ENCODE data around the gene TAS2R30.

TAS2R30 gene

DNA sequence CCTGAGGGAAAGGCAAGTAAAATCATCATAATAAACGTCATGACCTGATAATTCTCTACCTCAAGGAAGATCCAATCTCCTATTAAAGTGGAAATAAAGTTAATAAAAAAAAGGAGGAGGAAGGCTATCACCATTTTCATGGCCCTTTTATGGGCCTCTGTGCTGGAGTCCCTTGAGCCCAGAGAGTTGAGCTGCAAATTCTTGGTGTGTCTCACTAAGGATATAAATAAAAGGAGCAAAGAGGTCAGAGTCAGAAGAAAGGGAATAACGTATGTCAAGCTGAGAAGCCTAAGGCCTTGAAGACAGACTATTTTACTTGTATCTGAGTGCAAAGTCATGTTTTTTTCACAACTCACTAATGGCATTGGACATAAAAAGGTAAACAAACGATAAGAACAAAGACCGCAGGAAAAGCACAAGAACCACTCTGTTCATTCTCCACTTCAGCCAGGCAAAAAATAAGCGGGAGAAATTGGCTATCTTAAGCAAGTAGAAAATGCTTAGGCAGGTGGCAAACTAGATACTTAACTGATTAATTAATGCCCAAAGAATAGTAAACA is 24.5 kb upstream of the TAS2R30 start:
- DNase-seq (ENCODE audit: low read depth) = no peak
- Histone ChIP-seq H3K27me3 (replicated peaks; ENCODE audit: control insufficient read depth, insufficient read depth, low read length) (no peaks in the 10 kb centered on the region), H3K9me3 (ENCODE audit: control insufficient read depth, low read length) (no peaks in the 10 kb centered on the region), H3K4me3 (ENCODE audit: low read length) (no peak overlapping the region), H3K36me3 (ENCODE audit: control insufficient read depth, insufficient read depth, low read length, severe bottlenecking) (peaks cover 4% of the 10 kb centered on the region), H3K4me1 (ENCODE audit: control insufficient read depth, insufficient read depth, low read length) (no peaks in the 10 kb centered on the region), H3K9ac (ENCODE audit: low read length) (no peak overlapping the region)

DNA sequence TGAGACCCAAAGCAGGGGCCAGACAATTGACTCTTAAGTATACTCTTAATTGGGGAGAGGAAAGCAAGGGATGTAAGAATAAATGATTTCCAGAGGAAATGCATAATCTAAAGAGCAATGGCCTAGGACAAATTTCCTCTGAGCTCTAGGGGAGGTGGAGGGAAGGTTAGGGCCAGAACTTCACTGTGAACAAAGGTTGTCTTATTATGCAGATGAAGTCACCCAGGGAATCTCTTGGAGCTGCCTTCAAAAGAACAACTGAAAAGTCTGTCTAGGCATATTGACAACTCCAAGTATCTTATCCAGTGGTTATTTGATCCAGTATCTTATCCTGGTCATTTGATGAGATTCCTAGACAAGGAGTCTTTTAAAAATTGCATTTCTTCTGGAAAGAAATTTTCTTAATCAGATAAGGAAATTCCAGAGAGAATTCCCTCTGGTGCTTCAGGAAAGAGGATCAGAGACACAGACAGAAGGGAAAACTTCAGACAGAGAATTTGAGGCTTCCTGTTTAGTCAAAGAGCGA is 20.0 kb upstream of the TAS2R30 start:
- Histone ChIP-seq H3K4me3 (ENCODE audit: low read length) (no peak overlapping the region), H3K36me3 (ENCODE audit: control insufficient read depth, insufficient read depth, low read length, severe bottlenecking) (no peaks in the 10 kb centered on the region), H3K9me3 (ENCODE audit: control insufficient read depth, low read length) (no peaks in the 10 kb centered on the region), H3K27me3 (replicated peaks; ENCODE audit: control insufficient read depth, insufficient read depth, low read length) (no peaks in the 10 kb centered on the region), H3K9ac (ENCODE audit: low read length) (no peak overlapping the region), H3K4me1 (ENCODE audit: control insufficient read depth, insufficient read depth, low read length) (no peaks in the 10 kb centered on the region)
- DNase-seq (ENCODE audit: low read depth) = no peak

GRCh38 chr12:11152725-11153124 is 18.3 kb upstream of the TAS2R30 start:
- Histone ChIP-seq H3K9me3 (ENCODE audit: control insufficient read depth, low read length) (no peaks in the 10 kb centered on the region), H3K4me3 (ENCODE audit: low read length) (no peak overlapping the region), H3K36me3 (ENCODE audit: control insufficient read depth, insufficient read depth, low read length, severe bottlenecking) (no peaks in the 10 kb centered on the region), H3K9ac (ENCODE audit: low read length) (no peak overlapping the region), H3K27me3 (replicated peaks; ENCODE audit: control insufficient read depth, insufficient read depth, low read length) (no peaks in the 10 kb centered on the region), H3K4me1 (ENCODE audit: control insufficient read depth, insufficient read depth, low read length) (no peaks in the 10 kb centered on the region)
- no peak for DNase-seq (ENCODE audit: low read depth)

DNA sequence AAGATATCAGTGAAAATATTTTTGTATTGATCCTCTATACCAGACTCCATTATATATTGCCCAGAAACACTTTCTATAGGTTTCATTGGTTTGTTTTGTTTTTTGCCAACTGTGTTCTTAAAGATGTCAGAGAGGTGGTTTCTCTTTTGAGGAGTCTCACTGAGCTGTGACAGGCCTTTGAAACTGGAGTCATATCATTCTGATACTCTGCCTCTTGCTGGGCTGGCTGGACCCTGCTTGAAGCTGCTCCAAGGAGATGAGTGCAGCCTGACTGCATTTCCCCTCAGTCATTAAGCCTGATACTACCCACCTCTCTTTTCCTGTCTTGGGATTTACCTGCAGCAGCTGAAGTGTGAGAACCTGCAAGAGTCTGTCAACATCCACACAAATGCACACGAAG is 16.4 kb upstream of the TAS2R30 start:
- no peak overlapping the region for H3K9ac ChIP-seq (ENCODE audit: low read length)
- H3K9me3 ChIP-seq (ENCODE audit: control insufficient read depth, low read length) = no peaks in the 10 kb centered on the region
- no peak for DNase-seq (ENCODE audit: low read depth)
- no peaks in the 10 kb centered on the region for H3K36me3 ChIP-seq (ENCODE audit: control insufficient read depth, insufficient read depth, low read length, severe bottlenecking)
- no peaks in the 10 kb centered on the region for H3K4me1 ChIP-seq (ENCODE audit: control insufficient read depth, insufficient read depth, low read length)
- no peaks in the 10 kb centered on the region for H3K27me3 ChIP-seq (replicated peaks; ENCODE audit: control insufficient read depth, insufficient read depth, low read length)
- no peak overlapping the region for H3K4me3 ChIP-seq (ENCODE audit: low read length)

- H3K36me3 ChIP-seq (ENCODE audit: control insufficient read depth, insufficient read depth, low read length, severe bottlenecking) = no peaks in the 10 kb centered on the region
- H3K9me3 ChIP-seq (ENCODE audit: control insufficient read depth, low read length) = no peaks in the 10 kb centered on the region
- no peak overlapping the region for H3K9ac ChIP-seq (ENCODE audit: low read length)
- H3K4me3 ChIP-seq (ENCODE audit: low read length) = no peak overlapping the region
- H3K4me1 ChIP-seq (ENCODE audit: control insufficient read depth, insufficient read depth, low read length) = no peaks in the 10 kb centered on the region
- H3K27me3 ChIP-seq (replicated peaks; ENCODE audit: control insufficient read depth, insufficient read depth, low read length) = no peaks in the 10 kb centered on the region
- no peak for DNase-seq (ENCODE audit: low read depth)
Measured at GRCh38 chr12:11147420-11147819, 13.0 kb upstream of the TAS2R30 start.

GRCh38 chr12:11144297-11144696 is 9.9 kb upstream of the TAS2R30 start:
- Histone ChIP-seq H3K9me3 (ENCODE audit: control insufficient read depth, low read length) (no peaks in the 10 kb centered on the region), H3K36me3 (ENCODE audit: control insufficient read depth, insufficient read depth, low read length, severe bottlenecking) (peaks cover 9% of the 10 kb centered on the region), H3K4me3 (ENCODE audit: low read length) (no peak overlapping the region), H3K4me1 (ENCODE audit: control insufficient read depth, insufficient read depth, low read length) (no peaks in the 10 kb centered on the region), H3K9ac (ENCODE audit: low read length) (no peak overlapping the region), H3K27me3 (replicated peaks; ENCODE audit: control insufficient read depth, insufficient read depth, low read length) (no peaks in the 10 kb centered on the region)
- no peak for DNase-seq (ENCODE audit: low read depth)

DNA sequence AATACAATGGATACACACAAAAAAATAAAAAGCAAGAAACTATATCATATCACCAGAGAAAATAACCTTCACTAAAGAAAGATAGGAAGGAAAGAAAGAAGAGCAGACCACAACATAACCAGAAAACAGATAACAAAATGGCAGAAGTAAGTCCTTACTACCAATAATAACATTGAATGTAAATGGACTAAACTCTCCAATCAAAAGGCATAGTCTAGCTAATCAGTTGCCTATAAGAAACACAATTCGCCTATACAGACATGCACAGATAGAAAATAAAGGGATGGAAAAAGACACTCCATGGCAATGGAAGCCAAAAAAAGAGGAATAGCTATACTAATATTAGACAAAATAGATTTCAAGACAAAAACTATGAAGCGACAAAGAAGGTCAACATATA is 8.9 kb upstream of the TAS2R30 start:
- no peak for DNase-seq (ENCODE audit: low read depth)
- peaks cover 9% of the 10 kb centered on the region for H3K36me3 ChIP-seq (ENCODE audit: control insufficient read depth, insufficient read depth, low read length, severe bottlenecking)
- H3K9ac ChIP-seq (ENCODE audit: low read length) = no peak overlapping the region
- no peaks in the 10 kb centered on the region for H3K9me3 ChIP-seq (ENCODE audit: control insufficient read depth, low read length)
- no peak overlapping the region for H3K4me3 ChIP-seq (ENCODE audit: low read length)
- H3K27me3 ChIP-seq (replicated peaks; ENCODE audit: control insufficient read depth, insufficient read depth, low read length) = no peaks in the 10 kb centered on the region
- no peaks in the 10 kb centered on the region for H3K4me1 ChIP-seq (ENCODE audit: control insufficient read depth, insufficient read depth, low read length)

DNA sequence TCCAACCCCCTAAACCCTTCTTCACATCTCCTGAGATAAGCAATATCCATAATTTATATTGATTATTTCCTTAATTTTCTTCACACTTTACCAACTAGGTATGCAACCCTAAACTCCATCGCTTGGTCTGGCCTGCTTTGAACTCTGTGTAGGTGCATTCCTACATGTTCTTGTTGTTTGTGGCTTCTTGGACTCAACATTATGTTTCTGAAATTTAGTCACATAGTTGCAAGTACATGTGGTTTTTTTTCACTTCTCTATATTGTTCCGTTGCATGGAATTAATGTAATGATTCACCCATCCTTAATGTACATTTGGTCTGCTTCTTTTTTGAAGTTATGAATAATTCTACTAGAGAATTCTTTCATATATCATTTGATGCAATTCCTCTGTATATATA is 1.6 kb upstream of the TAS2R30 start:
- no peak for DNase-seq (ENCODE audit: low read depth)
- Histone ChIP-seq H3K4me3 (ENCODE audit: low read length) (no peak overlapping the region), H3K4me1 (ENCODE audit: control insufficient read depth, insufficient read depth, low read length) (no peaks in the 10 kb centered on the region), H3K9me3 (ENCODE audit: control insufficient read depth, low read length) (no peaks in the 10 kb centered on the region), H3K27me3 (replicated peaks; ENCODE audit: control insufficient read depth, insufficient read depth, low read length) (no peaks in the 10 kb centered on the region), H3K36me3 (ENCODE audit: control insufficient read depth, insufficient read depth, low read length, severe bottlenecking) (peaks cover 4% of the 10 kb centered on the region), H3K9ac (ENCODE audit: low read length) (no peak overlapping the region)

GRCh38 chr12:11133816-11134215 is 628 bp downstream of the TAS2R30 start:
- Histone ChIP-seq H3K9me3 (ENCODE audit: control insufficient read depth, low read length) (no peaks in the 10 kb centered on the region), H3K4me1 (ENCODE audit: control insufficient read depth, insufficient read depth, low read length) (no peaks in the 10 kb centered on the region), H3K36me3 (ENCODE audit: control insufficient read depth, insufficient read depth, low read length, severe bottlenecking) (no peaks in the 10 kb centered on the region), H3K9ac (ENCODE audit: low read length) (no peak overlapping the region), H3K27me3 (replicated peaks; ENCODE audit: control insufficient read depth, insufficient read depth, low read length) (no peaks in the 10 kb centered on the region), H3K4me3 (ENCODE audit: low read length) (no peak overlapping the region)
- no peak for DNase-seq (ENCODE audit: low read depth)

DNA sequence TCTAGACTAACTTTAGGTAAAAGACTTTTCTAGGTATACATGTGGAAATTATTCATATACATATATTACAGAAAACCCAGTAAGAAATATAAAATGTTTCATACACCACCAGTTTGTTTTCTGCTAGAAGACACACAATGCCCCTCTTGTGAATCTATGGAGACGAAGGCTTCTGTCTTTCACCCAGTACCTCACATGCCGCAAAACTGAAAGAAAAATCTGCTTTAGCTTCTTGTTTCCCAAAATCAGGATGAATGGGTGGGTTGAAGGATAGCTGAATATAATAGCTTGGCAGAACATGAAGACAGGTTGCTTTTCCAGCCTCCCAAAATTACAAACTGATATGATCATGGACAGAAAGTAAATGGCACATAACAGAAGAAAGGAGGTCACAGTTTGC is 1.3 kb downstream of the TAS2R30 start:
- H3K9ac ChIP-seq (ENCODE audit: low read length) = no peak overlapping the region
- DNase-seq (ENCODE audit: low read depth) = no peak
- no peaks in the 10 kb centered on the region for H3K4me1 ChIP-seq (ENCODE audit: control insufficient read depth, insufficient read depth, low read length)
- H3K36me3 ChIP-seq (ENCODE audit: control insufficient read depth, insufficient read depth, low read length, severe bottlenecking) = no peaks in the 10 kb centered on the region
- H3K27me3 ChIP-seq (replicated peaks; ENCODE audit: control insufficient read depth, insufficient read depth, low read length) = no peaks in the 10 kb centered on the region
- H3K4me3 ChIP-seq (ENCODE audit: low read length) = no peak overlapping the region
- no peaks in the 10 kb centered on the region for H3K9me3 ChIP-seq (ENCODE audit: control insufficient read depth, low read length)

DNA sequence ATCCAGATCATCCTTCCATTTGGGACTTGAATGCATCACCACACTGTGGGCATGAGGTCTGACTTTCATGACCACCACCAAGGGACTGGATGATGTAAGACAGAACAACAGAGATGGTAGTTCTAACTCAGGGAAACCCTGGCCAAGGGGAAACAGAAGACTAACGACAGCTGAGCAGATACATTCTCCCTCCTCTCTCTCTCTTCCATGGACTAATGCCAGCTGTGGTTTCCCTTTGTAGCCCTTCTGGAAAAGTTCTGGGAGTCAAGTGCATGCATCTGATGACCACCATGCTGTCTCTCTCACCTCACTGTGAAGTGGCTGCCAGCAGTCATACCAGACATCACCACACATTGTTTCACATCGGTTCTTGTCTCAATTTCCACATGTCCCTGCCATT is 3.4 kb downstream of the TAS2R30 start:
- Histone ChIP-seq H3K36me3 (ENCODE audit: control insufficient read depth, insufficient read depth, low read length, severe bottlenecking) (no peaks in the 10 kb centered on the region), H3K4me3 (ENCODE audit: low read length) (no peak overlapping the region), H3K9ac (ENCODE audit: low read length) (no peak overlapping the region), H3K27me3 (replicated peaks; ENCODE audit: control insufficient read depth, insufficient read depth, low read length) (no peaks in the 10 kb centered on the region), H3K4me1 (ENCODE audit: control insufficient read depth, insufficient read depth, low read length) (no peaks in the 10 kb centered on the region), H3K9me3 (ENCODE audit: control insufficient read depth, low read length) (no peaks in the 10 kb centered on the region)
- DNase-seq (ENCODE audit: low read depth) = no peak

- Histone ChIP-seq H3K4me1 (ENCODE audit: control insufficient read depth, insufficient read depth, low read length) (no peaks in the 10 kb centered on the region), H3K4me3 (ENCODE audit: low read length) (no peak overlapping the region), H3K36me3 (ENCODE audit: control insufficient read depth, insufficient read depth, low read length, severe bottlenecking) (no peaks in the 10 kb centered on the region), H3K27me3 (replicated peaks; ENCODE audit: control insufficient read depth, insufficient read depth, low read length) (no peaks in the 10 kb centered on the region), H3K9me3 (ENCODE audit: control insufficient read depth, low read length) (no peaks in the 10 kb centered on the region), H3K9ac (ENCODE audit: low read length) (no peak overlapping the region)
- no peak for DNase-seq (ENCODE audit: low read depth)
Measured at GRCh38 chr12:11130382-11130781, 4.1 kb downstream of the TAS2R30 start.
